Stimulated activated CD8-positive, alpha-beta memory T cell treated with anti-CD3 and anti-CD28 coated beads, Interleukin-7, amount 100 ng/mL, for 48 hours (primary cell): ENCODE data around the gene HSPA1L.

ENCODE experiments used
- DNase-seq, 2 donors: peaks; one replicate each; pipeline ENCODE4 v3.0.0-alpha.2; 2020; ENCODE audit warnings: low read depth in 1 of 2; ENCODE audit errors: extremely low read depth in 1 of 2

Gene HSPA1L

DNA sequence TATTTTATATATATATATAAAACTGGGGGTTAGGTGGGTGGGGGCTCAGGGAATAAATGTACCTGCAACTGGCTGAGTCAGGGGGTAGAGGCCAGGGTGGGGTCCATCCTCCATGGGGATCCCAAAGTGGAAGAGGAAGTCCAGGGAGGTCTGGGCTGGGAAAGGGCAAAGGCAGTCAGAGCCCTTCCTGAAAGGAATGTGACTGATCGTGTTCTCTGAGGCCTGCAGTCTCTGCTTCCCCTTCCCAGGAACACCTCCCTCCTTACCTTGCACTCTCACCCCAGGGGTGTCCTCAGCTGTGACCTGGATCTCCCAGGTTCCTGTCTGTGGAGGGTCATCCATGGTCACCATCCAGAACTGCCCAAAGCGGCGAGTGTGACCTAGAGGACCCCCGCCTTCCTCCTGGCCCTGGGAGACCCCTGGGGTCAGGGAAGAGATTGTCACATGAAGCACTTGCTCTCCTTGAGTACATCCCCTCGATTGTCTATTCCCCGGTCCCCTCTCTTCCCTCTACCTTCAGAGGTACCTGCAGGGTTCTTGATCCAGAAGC, 47.9 kb downstream of the HSPA1L start:
- no peak for DNase-seq

- no peak for DNase-seq
These were observed 48.9 kb downstream of the HSPA1L start for GRCh38 chr6:31765910-31766794.

GRCh38 chr6:31765559-31765909, 49.5 kb downstream of the HSPA1L start:
- no peak for DNase-seq

DNA sequence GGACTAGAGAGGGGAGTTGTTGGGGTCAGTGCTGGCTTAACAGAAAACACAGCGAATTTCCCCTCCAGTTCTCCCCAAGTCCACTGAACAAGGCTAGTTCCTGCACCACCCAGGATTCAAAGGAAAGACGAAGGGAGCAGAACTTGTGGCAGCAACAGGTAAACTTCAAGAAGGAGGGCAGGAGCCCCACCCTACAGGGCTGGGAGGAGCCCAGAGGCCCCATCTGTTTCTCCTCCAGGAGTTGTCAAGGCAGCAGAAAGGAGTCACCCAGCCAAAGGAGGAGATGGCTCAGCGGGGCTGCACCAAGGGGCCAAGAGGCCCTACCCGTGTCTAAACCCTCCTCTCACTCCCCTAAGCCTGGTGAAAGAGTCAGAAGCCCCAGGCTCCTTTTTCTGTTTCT, 50.9 kb downstream of the HSPA1L start:
- DNase-seq = no peak

- DNase-seq = no peak
These were observed 51.5 kb downstream of the HSPA1L start for GRCh38 chr6:31763619-31763940.

DNA sequence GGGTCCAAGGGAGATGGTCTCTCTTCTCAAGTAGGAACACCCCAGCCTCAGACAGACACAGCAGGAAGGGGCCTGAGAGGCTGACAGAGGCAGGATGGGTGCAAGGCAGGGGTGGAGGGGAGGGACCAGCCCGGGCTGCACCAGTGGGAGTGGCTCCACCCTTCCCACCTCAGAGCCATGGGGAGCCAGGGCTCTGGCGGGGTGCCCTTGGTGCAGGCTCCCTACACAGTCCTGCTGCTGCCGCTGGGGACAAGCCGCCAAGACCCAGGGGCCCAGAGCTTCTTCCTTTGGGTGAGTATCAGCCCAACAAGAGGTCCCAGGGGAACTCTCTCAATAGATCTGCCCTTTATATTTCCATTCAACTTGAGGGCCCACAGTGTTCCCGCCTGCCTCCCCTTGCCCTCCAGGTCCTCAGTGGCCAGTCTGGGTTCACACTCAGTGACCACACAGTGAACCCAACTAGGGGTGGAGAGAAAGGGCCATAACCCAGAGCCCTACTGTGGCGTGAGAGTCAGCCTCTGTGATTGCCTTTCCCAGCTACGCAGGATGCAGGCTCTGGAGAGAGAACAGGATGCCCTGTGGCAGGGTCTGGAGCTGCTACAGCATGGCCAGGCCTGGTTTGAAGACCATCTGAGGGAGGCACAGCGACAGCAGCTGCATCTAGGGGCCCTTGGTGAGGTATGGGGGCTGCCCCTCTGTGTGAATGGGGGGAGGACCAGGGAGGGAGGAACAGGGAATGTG, 52.0 kb downstream of the HSPA1L start:
- DNase-seq = no peak

GRCh38 chr6:31762356-31762755, 52.7 kb downstream of the HSPA1L start, which contains the start of gene SAPCD1:
Gene SAPCD1, plus strand, starts transcription at chr6:31762656. Its CDS starts 399 bp downstream, at chr6:31763055.
- no peak for DNase-seq

- DNase-seq = no peak
These were observed 53.7 kb downstream of the HSPA1L start for GRCh38 chr6:31761343-31761742.

DNA sequence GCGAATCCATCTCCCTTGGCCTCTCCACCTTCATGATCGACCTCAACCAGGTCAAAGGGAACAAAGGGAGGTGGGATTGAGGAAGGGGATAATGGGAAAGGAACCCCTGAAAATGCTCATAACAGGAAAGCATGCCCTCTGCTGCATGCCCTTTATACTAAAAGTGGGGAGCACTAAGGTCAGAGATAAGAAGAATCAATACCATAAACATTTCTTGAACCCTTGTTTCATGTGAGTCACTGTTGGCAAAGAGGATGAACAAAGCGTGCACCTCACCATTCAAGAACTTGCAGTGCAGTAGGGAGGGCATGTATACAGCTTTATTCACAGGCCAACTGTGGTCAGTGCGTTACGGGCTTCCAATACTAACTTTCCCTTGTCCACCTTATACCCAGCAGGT, 54.3 kb downstream of the HSPA1L start:
- DNase-seq = no peak
